Measurements from ENCODE around the gene POLR3K.
A peak's percentile ranks its signal among the peaks of the same experiment; 100 is the strongest.

Gene POLR3K

GRCh38 chr16:78444-79150 lies 25.2 kb upstream of the POLR3K start:
- DNase-seq (ENCODE audit: insufficient read length) (no peak), FAIRE-seq (peak; percentile 69)
- no peak for TF ChIP-seq POLR2A (IDR thresholded peaks at IDR 0.05; ENCODE audit: low read depth, low read length)
- TF ChIP-seq TAF1 (IDR thresholded peaks at IDR 0.05; ENCODE audit: borderline replicate concordance, low read depth, low read length) = no peak
- no peak for TF ChIP-seq POLR2AphosphoS5 (IDR thresholded peaks at IDR 0.05; ENCODE audit: low read depth, low read length)

GRCh38 chr16:77807-78443 lies 24.5 kb upstream of the POLR3K start, which contains the start of gene MPG:
TSS of gene MPG (plus strand) at chr16:78225. CDS start at chr16:78310, 85 bp downstream.
- FAIRE-seq (peak; percentile 89), DNase-seq (ENCODE audit: insufficient read length) (peak; percentile 100)
- TF ChIP-seq POLR2AphosphoS5 (IDR thresholded peaks at IDR 0.05; ENCODE audit: low read depth, low read length) (no peak), POLR2A (IDR thresholded peaks at IDR 0.05; ENCODE audit: low read depth, low read length) (no peak; the same call in 1 of the 2 replicates), TAF1 (IDR thresholded peaks at IDR 0.05; ENCODE audit: borderline replicate concordance, low read depth, low read length) (no peak)

DNA sequence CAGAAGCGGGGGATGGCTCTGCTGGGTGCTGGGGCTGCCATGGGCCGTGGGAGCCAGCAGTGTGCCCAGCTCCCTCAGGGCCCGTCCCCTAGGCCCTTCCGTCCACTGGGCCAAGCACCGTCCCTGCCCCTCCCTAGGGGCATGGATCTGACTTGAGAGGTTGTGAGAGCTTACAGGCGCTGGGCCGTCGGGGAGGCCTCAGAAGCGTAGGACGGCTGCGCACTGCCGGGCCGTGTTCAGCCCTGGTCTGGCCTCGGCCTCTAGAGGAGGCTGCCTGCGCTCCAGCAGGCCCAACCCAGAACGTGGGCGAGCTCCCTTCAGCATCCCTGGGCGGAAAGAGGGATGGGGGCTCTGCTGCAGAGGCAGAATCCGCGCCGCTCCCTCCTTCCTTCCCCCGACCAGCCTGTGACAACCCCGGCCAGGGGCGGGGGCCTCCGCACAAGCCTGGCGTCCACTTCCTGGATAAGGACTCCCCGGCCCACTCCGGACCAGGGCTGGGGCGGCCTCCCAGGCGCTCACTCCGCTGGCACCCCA lies 23.9 kb upstream of the POLR3K start:
- peak; percentile 87 for FAIRE-seq
- DNase-seq (ENCODE audit: insufficient read length) = peak; percentile 80
- TF ChIP-seq POLR2AphosphoS5 (IDR thresholded peaks at IDR 0.05; ENCODE audit: low read depth, low read length) (no peak), TAF1 (IDR thresholded peaks at IDR 0.05; ENCODE audit: borderline replicate concordance, low read depth, low read length) (no peak), POLR2A (IDR thresholded peaks at IDR 0.05; ENCODE audit: low read depth, low read length) (peak; percentile 45; the same call in 1 of the 2 replicates)

GRCh38 chr16:76535-77272 lies 23.3 kb upstream of the POLR3K start:
- DNase-seq (ENCODE audit: insufficient read length) (peak; percentile 52), FAIRE-seq (peak; percentile 88)
- TF ChIP-seq TAF1 (IDR thresholded peaks at IDR 0.05; ENCODE audit: borderline replicate concordance, low read depth, low read length) = no peak
- TF ChIP-seq POLR2AphosphoS5 (IDR thresholded peaks at IDR 0.05; ENCODE audit: low read depth, low read length) = no peak
- no peak for TF ChIP-seq POLR2A (IDR thresholded peaks at IDR 0.05; ENCODE audit: low read depth, low read length)

DNA sequence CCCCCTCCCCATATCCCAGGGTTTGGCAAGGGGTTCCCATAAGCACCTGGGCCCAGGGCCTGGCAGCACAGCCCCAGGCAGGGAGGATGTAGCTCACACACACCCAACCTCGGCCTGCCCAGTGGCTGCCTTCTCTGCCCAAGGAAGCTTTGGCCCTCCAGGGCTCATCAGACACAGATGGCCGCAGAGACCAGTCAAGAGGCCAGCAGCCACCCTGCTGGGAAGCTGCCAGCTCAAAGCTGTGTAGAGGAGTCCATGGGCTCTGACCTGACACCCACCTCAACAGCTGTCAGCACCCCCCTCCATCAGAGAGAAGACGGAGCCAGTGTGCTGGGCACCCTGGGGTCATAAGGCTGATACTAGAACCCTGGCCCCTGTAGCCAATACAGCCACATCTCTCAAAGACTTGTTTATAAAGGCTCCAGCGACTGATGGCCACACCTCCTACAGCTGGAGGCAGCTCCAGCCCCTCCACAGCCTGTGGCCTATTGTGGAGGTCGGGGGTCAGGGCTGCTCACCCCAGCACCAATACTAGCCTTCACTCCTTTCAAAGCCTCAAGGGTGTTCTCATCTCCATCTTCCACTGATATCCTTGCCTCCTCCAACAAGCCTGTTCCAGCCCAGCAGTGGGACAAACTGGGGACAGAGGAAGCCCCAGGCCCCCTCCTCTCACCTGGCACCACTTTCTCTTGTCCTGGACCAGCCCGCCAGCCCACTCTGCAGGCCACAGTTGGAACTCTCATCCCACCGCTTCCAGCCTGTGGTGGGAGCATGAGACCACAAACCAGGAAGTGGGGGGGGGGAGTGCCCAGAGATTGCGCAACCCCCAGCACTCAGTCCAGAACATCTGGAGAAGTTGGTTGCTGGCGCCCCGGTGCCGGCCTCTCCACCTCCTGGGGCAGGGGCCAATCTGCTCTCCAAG lies 22.4 kb upstream of the POLR3K start:
- FAIRE-seq (no peak), DNase-seq (ENCODE audit: insufficient read length) (no peak)
- no peak for TF ChIP-seq POLR2AphosphoS5 (IDR thresholded peaks at IDR 0.05; ENCODE audit: low read depth, low read length)
- no peak for TF ChIP-seq POLR2A (IDR thresholded peaks at IDR 0.05; ENCODE audit: low read depth, low read length)
- no peak for TF ChIP-seq TAF1 (IDR thresholded peaks at IDR 0.05; ENCODE audit: borderline replicate concordance, low read depth, low read length)

GRCh38 chr16:74747-75334 lies 21.4 kb upstream of the POLR3K start:
- DNase-seq (ENCODE audit: insufficient read length) (no peak), FAIRE-seq (no peak)
- TF ChIP-seq POLR2A (IDR thresholded peaks at IDR 0.05; ENCODE audit: low read depth, low read length) (no peak), POLR2AphosphoS5 (IDR thresholded peaks at IDR 0.05; ENCODE audit: low read depth, low read length) (no peak), TAF1 (IDR thresholded peaks at IDR 0.05; ENCODE audit: borderline replicate concordance, low read depth, low read length) (no peak)

- TF ChIP-seq POLR2AphosphoS5 (IDR thresholded peaks at IDR 0.05; ENCODE audit: low read depth, low read length) (no peak), TAF1 (IDR thresholded peaks at IDR 0.05; ENCODE audit: borderline replicate concordance, low read depth, low read length) (no peak), POLR2A (IDR thresholded peaks at IDR 0.05; ENCODE audit: low read depth, low read length) (no peak)
- DNase-seq (ENCODE audit: insufficient read length) (no peak), FAIRE-seq (no peak)
These were observed 20.8 kb upstream of the POLR3K start for GRCh38 chr16:74051-74746.

DNA sequence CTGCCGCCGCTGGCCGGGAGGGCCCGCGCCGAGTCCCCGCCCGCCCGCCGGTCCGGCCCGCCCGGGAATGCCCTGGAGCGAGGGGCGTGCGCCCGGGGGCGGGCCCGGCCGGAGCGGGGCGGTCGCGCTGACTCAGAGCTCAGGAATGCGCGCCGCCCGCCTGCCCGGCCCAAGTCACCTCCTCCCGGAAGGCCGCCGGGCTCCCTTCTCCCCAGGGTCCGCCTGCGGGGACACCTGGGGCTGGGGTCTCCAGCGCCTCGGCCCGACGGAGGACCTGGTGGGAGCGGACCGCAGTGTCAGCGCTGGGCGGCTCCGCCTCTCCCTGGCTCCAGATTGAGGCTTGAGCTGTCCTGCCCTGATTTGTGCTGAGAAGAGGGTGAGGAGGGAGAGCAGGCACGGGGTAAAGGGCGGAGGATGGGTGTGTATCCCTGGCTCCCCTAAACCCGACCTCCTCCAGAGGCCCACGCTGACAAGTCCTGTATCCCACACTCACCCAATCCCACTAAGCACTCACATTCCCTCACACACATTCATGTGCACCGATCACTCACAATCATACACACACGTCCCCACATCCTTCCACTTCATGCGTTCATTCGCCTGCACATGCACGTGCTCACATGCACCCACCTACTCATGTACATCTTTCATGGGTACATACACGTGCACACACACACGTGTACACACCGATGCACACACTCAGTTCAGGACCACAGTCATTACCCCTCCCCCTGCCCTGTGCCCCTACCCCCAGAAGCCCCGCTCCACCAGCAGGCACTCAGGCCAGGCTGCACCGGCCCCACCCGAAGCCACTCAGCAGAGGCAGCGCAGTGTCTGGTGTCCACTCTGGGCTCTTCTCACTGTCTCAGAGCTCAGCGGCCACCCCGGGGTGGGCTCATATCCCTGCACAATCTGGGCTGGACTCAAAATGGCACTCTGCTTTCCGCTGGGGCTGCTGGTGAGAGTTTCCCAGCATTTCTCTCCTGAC lies 19.4 kb upstream of the POLR3K start, which contains the start of gene RHBDF1:
TSS of gene RHBDF1 (minus strand) at position 71 of the 988 bp plus-strand sequence. CDS start 7,616 bp downstream, outside the sequence.
- TF ChIP-seq POLR2AphosphoS5 (IDR thresholded peaks at IDR 0.05; ENCODE audit: low read depth, low read length) (no peak), POLR2A (IDR thresholded peaks at IDR 0.05; ENCODE audit: low read depth, low read length) (no peak), TAF1 (IDR thresholded peaks at IDR 0.05; ENCODE audit: borderline replicate concordance, low read depth, low read length) (no peak)
- peak; percentile 60 for DNase-seq (ENCODE audit: insufficient read length)
- FAIRE-seq = no peak

Measured in GM12892 (cell line).